IMR-90 (cell line): ENCODE measurements around the gene CKAP2L.

ENCODE experiments used
- BHLHE40 ChIP-seq: fragments of 150-350 bp; IDR thresholded peaks from 2 replicates; pipeline ENCODE4 v1.6.1; 2016; ENCODE audit warnings: mild to moderate bottlenecking, low read depth, low read length
- CTCF ChIP-seq: conservative IDR thresholded peaks from 2 replicates; pipeline ENCODE4 v1.5.1; 2012; ENCODE audit warnings: mild to moderate bottlenecking, low read depth, low read length, improper control_type of control experiment
- FOS ChIP-seq: fragments of 150-350 bp; IDR thresholded peaks from 2 replicates; pipeline ENCODE4 v1.6.1; 2016; ENCODE audit warnings: low read depth, low read length
- MAZ ChIP-seq: IDR thresholded peaks from 2 replicates; pipeline ENCODE4 v1.6.1; 2012; ENCODE audit warnings: low read depth, mild to moderate bottlenecking, low read length, improper control_type of control experiment, moderate library complexity, borderline replicate concordance
- MXI1 ChIP-seq: IDR thresholded peaks from 2 replicates; pipeline ENCODE4 v1.6.1; 2012; ENCODE audit warnings: low read depth, mild to moderate bottlenecking, low read length, moderate library complexity, borderline replicate concordance
- POLR2A ChIP-seq: IDR thresholded peaks from 2 replicates; pipeline ENCODE4 v1.6.1; 2012; ENCODE audit warnings: mild to moderate bottlenecking, low read depth, low read length
- RAD21 ChIP-seq: IDR thresholded peaks from 2 replicates; pipeline ENCODE4 v1.6.1; 2012; ENCODE audit warnings: low read length, improper control_type of control experiment
- RCOR1 ChIP-seq: IDR thresholded peaks from 2 replicates; pipeline ENCODE4 v1.6.1; 2012; ENCODE audit warnings: mild to moderate bottlenecking, low read length, improper control_type of control experiment; ENCODE audit not compliant: insufficient replicate concordance
- RFX5 ChIP-seq: IDR thresholded peaks from 2 replicates; pipeline ENCODE4 v1.8.0; 2012; ENCODE audit warnings: low read depth, mild to moderate bottlenecking, low read length, moderate library complexity
- SMC3 ChIP-seq: fragments of 150-350 bp; IDR thresholded peaks from 2 replicates; pipeline ENCODE4 v1.6.1; 2016; ENCODE audit warnings: low read depth, mild to moderate bottlenecking, antibody characterized with exemption, low read length, moderate library complexity
- TF ChIP-seq, protein P1 (sequence below): fragments of 150-350 bp; IDR thresholded peaks from 2 replicates; pipeline ENCODE4 v1.6.1; 2017; ENCODE audit warnings: mild to moderate bottlenecking, antibody characterized with exemption, low read length, low read depth

DNA sequence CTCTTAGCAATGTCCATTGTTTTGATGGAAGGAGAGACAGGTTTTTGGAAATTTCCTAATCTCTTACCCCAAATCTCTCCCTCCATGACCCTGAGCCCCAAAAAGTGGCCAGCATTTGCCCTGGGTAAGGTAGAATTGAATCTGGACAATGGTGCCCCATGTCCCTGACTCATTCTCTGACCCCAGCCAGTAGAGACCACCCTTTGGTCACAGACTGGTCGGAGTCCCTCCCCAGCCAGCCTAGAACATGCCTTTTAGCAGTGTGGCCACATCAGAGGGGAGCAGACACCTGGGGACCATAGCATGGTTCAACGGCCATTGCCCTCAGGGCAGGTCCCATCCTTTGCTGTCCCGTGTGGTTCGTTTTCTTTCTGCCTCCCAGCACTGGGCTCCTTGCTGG, 50.1 kb downstream of the CKAP2L start:
- TF ChIP-seq CTCF: no peak
- no peak for TF ChIP-seq BHLHE40
- TF ChIP-seq RCOR1: no peak
- TF ChIP-seq RAD21: no peak
- TF ChIP-seq MAZ: no peak
- no peak for TF ChIP-seq SMC3
- no peak for TF ChIP-seq MXI1
- no peak for TF ChIP-seq FOS
- TF ChIP-seq POLR2A: no peak
- TF ChIP-seq, protein P1, sequence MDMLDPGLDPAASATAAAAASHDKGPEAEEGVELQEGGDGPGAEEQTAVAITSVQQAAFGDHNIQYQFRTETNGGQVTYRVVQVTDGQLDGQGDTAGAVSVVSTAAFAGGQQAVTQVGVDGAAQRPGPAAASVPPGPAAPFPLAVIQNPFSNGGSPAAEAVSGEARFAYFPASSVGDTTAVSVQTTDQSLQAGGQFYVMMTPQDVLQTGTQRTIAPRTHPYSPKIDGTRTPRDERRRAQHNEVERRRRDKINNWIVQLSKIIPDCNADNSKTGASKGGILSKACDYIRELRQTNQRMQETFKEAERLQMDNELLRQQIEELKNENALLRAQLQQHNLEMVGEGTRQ: no peak
- no peak for TF ChIP-seq RFX5
